ENCODE results near the gene MERTK. TPM values are rescaled to one million over a fixed set of nuclear protein-coding genes. Genes with fewer than 3 reads are reported as not detected.
A peak's percentile ranks its signal among the peaks of the same experiment; 100 is the strongest.

MERTK gene
- total and polyA plus RNA-seq, 2 of the 13 experiments (the other 11 are each of a cell fraction or from before 2014, with no cell fraction given): 37.3 to 44.7 TPM

DNA sequence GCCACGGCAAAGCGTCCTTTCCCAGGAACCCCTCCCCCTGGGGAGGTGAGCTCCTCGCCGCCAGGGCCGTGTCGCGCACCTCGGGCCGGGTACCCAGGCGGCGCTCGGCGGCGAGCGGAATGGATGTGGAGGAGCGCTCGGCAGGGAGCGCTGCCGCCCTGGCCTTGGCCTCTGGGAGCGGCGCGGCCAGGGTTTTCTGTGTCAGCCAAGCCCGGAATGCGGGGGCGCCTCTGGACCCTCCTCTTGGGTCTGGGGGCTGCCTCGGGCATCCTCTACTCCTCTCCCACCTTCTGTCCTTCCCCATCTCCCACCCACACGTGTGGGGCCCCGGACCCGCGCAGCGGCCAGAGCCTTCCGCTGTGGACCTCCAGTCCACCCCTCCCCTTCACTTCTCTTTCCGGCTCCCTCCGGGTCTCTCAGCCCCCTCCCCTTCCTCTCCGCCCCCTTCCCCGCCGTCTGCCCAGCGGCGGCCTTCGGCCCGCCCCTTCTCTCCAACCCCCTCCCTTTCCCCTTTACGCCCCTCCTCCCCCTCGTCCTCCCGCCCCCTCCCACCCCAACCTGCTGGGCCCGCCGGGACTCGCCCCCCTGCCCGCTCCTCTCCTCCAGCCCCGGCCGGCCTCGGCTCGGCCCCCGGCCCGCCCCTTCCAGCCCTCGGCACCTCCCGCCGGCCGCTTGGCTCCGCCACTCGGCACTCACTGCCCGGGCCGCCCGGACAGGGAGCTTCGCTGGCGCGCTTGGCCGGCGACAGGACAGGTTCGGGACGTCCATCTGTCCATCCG is at the start of gene MERTK (continued):
- TF ChIP-seq, protein P1, sequence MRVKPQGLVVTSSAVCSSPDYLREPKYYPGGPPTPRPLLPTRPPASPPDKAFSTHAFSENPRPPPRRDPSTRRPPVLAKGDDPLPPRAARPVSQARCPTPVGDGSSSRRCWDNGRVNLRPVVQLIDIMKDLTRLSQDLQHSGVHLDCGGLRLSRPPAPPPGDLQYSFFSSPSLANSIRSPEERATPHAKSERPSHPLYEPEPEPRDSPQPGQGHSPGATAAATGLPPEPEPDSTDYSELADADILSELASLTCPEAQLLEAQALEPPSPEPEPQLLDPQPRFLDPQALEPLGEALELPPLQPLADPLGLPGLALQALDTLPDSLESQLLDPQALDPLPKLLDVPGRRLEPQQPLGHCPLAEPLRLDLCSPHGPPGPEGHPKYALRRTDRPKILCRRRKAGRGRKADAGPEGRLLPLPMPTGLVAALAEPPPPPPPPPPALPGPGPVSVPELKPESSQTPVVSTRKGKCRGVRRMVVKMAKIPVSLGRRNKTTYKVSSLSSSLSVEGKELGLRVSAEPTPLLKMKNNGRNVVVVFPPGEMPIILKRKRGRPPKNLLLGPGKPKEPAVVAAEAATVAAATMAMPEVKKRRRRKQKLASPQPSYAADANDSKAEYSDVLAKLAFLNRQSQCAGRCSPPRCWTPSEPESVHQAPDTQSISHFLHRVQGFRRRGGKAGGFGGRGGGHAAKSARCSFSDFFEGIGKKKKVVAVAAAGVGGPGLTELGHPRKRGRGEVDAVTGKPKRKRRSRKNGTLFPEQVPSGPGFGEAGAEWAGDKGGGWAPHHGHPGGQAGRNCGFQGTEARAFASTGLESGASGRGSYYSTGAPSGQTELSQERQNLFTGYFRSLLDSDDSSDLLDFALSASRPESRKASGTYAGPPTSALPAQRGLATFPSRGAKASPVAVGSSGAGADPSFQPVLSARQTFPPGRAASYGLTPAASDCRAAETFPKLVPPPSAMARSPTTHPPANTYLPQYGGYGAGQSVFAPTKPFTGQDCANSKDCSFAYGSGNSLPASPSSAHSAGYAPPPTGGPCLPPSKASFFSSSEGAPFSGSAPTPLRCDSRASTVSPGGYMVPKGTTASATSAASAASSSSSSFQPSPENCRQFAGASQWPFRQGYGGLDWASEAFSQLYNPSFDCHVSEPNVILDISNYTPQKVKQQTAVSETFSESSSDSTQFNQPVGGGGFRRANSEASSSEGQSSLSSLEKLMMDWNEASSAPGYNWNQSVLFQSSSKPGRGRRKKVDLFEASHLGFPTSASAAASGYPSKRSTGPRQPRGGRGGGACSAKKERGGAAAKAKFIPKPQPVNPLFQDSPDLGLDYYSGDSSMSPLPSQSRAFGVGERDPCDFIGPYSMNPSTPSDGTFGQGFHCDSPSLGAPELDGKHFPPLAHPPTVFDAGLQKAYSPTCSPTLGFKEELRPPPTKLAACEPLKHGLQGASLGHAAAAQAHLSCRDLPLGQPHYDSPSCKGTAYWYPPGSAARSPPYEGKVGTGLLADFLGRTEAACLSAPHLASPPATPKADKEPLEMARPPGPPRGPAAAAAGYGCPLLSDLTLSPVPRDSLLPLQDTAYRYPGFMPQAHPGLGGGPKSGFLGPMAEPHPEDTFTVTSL (CRISPR knock-in tag; IDR thresholded peaks at IDR 0.05; ENCODE audit: borderline replicate concordance): peak; percentile 25; the same call in 1 of the 2 replicates
- peak; percentile 81 for TF ChIP-seq HOXA5 (CRISPR knock-in tag; IDR thresholded peaks at IDR 0.05)
- TF ChIP-seq, protein P2, sequence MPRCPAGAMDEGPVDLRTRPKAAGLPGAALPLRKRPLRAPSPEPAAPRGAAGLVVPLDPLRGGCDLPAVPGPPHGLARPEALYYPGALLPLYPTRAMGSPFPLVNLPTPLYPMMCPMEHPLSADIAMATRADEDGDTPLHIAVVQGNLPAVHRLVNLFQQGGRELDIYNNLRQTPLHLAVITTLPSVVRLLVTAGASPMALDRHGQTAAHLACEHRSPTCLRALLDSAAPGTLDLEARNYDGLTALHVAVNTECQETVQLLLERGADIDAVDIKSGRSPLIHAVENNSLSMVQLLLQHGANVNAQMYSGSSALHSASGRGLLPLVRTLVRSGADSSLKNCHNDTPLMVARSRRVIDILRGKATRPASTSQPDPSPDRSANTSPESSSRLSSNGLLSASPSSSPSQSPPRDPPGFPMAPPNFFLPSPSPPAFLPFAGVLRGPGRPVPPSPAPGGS (CRISPR knock-in tag; IDR thresholded peaks at IDR 0.05): peak; percentile 2; the same call in 1 of the 2 replicates
- no peak; the same call in 1 of the 2 replicates for TF ChIP-seq REPIN1 (CRISPR knock-in tag; IDR thresholded peaks at IDR 0.05; ENCODE audit: borderline replicate concordance, low read depth)
- TF ChIP-seq, protein P3, sequence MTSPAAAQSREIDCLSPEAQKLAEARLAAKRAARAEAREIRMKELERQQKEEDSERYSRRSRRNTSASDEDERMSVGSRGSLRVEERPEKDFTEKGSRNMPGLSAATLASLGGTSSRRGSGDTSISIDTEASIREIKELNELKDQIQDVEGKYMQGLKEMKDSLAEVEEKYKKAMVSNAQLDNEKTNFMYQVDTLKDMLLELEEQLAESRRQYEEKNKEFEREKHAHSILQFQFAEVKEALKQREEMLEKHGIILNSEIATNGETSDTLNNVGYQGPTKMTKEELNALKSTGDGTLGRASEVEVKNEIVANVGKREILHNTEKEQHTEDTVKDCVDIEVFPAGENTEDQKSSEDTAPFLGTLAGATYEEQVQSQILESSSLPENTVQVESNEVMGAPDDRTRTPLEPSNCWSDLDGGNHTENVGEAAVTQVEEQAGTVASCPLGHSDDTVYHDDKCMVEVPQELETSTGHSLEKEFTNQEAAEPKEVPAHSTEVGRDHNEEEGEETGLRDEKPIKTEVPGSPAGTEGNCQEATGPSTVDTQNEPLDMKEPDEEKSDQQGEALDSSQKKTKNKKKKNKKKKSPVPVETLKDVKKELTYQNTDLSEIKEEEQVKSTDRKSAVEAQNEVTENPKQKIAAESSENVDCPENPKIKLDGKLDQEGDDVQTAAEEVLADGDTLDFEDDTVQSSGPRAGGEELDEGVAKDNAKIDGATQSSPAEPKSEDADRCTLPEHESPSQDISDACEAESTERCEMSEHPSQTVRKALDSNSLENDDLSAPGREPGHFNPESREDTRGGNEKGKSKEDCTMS (CRISPR knock-in tag; conservative IDR thresholded peaks at IDR 0.05): no peak
- TF ChIP-seq SALL1 (CRISPR knock-in tag; IDR thresholded peaks at IDR 0.05): peak; percentile 79
- TF ChIP-seq RFXANK (CRISPR knock-in tag; IDR thresholded peaks at IDR 0.05): no peak
- peak; percentile 62; the same call in 1 of the 2 replicates for TF ChIP-seq ZNF605 (CRISPR knock-in tag; IDR thresholded peaks at IDR 0.05)
- TF ChIP-seq IKZF4 (CRISPR knock-in tag; IDR thresholded peaks at IDR 0.05; ENCODE audit: borderline replicate concordance, low read depth, not compliant biosample characterization): peak; percentile 43
- TF ChIP-seq DR1 (CRISPR knock-in tag; IDR thresholded peaks at IDR 0.05): no peak
- TF ChIP-seq DPF2 (CRISPR knock-in tag; IDR thresholded peaks at IDR 0.05; ENCODE audit: borderline replicate concordance, low read depth): no peak
- TF ChIP-seq SALL2 (CRISPR knock-in tag; IDR thresholded peaks at IDR 0.05): peak; percentile 75; the same call in 1 of the 2 replicates
- TF ChIP-seq, protein P4, sequence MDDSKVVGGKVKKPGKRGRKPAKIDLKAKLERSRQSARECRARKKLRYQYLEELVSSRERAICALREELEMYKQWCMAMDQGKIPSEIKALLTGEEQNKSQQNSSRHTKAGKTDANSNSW (CRISPR knock-in tag; IDR thresholded peaks at IDR 0.05; ENCODE audit: borderline replicate concordance): no peak
- TF ChIP-seq NR2F6 (IDR thresholded peaks at IDR 0.05): peak; percentile 44
- peak; percentile 71; the same call in 1 of the 2 replicates for TF ChIP-seq NR2F6 (CRISPR knock-in tag; IDR thresholded peaks at IDR 0.05)
- TF ChIP-seq ZNF160 (CRISPR knock-in tag; IDR thresholded peaks at IDR 0.05): no peak
- TF ChIP-seq HOXD1 (CRISPR knock-in tag; IDR thresholded peaks at IDR 0.05): 0 out of 2 replicates have a peak, but pooled peaks have one; percentile 44
- TF ChIP-seq NCOA2 (CRISPR knock-in tag; IDR thresholded peaks at IDR 0.05): peak; percentile 45; the same call in 1 of the 2 replicates
- no peak for TF ChIP-seq ZKSCAN5 (CRISPR knock-in tag; IDR thresholded peaks at IDR 0.05)
- peak; percentile 95 for TF ChIP-seq CBX5 (CRISPR knock-in tag; IDR thresholded peaks at IDR 0.05; ENCODE audit: borderline replicate concordance)
- peak; percentile 85 for TF ChIP-seq ZBTB7B (CRISPR knock-in tag; IDR thresholded peaks at IDR 0.05)
